EL (cell line): ENCODE data around the gene JMJD4.
A peak's percentile ranks its signal among the peaks of the same experiment; 100 is the strongest.
"Not testable (repeated sequence)": the region's sequence is repeated elsewhere in the genome, so short reads cannot be mapped to it uniquely, and the experiment has no call there.

Source experiments
- DNase-seq: peaks from one replicate; pipeline ENCODE4 v3.0.0-alpha.2; 2016

The JMJD4 gene

GRCh38 chr1:227730630-227731151 is 4.4 kb downstream of the JMJD4 start:
- no peak for DNase-seq

GRCh38 chr1:227729881-227730629 is 5.0 kb downstream of the JMJD4 start:
- peak; percentile 57 for DNase-seq

DNA sequence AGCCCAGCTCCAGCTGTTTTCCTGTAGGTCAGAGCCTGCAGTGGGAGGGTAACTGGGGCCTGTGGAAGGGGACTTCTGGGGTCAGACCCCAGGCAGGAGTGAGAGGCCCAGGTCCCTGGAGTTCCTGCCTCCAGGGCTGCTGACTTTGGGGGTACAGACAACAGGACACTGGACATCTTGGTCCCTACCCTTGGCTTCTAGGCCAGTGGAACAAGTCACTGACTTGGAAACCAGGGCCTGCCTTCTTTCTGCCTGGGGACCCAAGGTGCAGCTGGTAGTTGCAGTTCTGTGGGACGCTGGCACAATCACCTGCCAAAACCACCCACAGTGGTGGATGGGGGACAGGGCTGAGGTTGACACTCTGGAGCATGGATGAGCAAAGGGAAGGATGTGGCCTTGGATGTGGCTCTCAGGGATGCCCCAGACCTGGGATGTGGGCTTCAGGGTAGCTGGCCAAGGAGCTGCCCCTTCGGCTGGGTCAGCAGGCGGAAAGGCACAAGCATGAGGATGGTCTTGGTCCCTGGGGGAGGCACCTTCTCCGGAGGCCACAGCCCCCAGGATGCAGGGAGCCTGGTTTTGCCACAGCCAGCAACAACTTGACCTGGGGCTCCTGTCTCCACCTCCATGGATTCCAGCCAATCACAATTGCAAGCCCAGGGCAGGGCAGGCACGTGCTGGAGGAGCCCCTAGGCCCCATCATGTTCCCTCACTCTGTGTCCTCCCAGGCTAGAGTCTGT is 5.8 kb downstream of the JMJD4 start:
- DNase-seq, result no peak

DNA sequence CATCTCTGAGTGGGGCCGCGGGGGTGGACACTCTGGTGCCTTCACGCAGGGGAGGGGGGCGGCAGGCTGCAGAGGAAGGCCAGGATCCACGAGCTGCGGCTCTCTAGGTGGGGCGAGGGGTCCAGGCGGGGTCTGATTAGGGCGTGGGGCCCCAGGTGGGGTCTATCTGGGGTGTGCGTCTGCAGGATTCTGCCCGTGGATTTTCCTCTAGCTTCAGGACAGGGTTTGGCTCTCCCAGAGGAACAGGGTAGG is 6.3 kb downstream of the JMJD4 start:
- DNase-seq, result no peak

DNA sequence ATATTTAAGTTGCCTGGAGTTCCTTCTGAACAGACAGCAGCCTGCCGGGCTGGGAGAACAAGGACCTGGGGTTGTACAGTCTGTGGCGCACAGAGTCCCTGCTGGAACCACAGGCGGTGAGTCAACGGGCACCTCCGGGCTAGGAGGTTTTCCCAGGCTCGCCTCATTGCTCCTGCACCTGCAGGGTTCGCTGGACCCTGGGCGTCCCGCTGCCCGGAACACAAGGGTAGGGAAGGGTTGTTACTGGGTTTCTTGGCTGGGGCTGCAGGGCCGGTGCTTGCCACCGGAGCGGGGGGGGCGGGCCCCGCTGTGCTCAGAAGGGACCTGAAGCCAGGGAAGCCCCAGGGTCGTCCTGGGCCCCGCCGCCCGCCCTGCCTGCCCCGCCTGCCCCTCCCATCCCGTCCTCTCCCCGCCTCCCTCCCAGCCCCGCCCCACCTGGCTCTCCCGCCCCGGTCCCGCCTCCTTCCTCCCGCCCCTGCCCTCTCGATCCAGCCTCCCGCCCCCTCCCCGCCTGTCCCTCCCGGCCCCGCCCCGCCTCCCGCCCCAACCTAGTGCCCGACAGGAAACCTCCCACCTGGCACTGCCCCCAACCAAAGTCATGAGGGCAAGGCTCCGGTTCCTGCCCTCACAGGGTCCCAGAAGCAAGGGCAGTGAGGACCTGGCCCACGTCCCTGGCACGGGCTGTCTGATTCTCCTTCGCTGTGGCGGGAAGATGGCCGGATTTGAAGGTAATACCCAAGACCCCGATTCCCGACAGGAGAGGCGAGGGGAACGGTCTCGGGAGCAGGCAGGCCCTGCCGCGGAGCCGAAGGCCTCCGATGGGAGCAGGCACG is 6.8 kb downstream of the JMJD4 start:
- DNase-seq, result peak; percentile 67

DNA sequence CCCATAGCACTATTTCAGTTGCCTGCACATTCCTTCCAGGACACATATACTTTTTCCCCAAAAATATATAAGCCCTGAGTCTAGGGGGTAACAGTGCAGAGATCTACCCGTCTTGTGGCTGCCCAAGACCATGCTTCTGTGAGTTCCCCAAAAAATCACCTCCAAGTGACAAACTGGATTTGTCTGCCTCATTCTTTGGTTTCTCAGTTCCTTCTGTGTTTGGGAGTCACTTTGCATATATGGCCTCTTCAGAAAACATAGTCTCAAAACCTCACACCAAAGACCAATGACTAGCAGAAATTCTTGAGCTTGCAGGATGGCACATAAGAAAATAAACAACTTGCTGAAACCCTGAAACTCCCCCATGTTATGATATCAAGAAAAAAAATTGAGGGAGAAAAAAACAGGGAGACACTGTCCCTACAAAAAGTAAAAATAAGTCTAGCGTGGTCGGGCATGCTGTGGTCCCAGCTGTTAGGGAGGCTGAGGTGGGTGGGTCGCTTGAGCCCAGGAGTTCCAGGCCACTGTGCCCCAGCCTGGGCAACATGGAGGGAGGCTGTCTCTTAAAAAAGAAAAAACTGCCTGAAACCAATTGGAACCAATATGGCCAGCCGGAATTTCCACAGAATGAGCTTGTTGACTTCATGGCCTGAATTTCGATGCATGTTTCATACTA is 8.0 kb downstream of the JMJD4 start:
- no peak for DNase-seq

DNA sequence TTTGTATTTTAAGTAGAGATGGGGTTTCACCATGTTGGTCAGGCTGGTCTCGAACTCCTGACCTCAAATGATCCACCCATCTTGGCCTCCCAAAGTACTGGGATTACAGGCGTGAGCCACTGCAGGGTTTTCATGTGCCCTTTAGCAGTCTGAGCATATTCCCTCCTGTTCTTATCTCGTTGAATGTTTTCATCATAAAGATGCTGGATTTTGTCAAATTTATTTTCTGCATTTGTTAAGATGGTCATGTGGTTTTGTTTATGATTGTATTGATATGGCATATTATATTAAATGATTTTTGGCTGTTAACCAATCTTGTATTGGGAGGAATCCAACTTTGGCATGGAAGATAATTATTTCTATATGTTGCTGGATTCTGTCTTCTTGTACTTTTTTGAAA is 8.8 kb downstream of the JMJD4 start:
- DNase-seq, result no peak

- DNase-seq, result no peak
Measured at GRCh38 chr1:227725046-227725445, 10.1 kb downstream of the JMJD4 start.

- DNase-seq, result no peak
Measured at GRCh38 chr1:227723474-227723873, 11.6 kb downstream of the JMJD4 start.

GRCh38 chr1:227718932-227719331 is 16.2 kb downstream of the JMJD4 start:
- no peak for DNase-seq

- no peak for DNase-seq
Measured at GRCh38 chr1:227712648-227713047, 22.5 kb downstream of the JMJD4 start.

GRCh38 chr1:227710474-227710873 is 24.6 kb downstream of the JMJD4 start:
- DNase-seq, result not testable (repeated sequence)

DNA sequence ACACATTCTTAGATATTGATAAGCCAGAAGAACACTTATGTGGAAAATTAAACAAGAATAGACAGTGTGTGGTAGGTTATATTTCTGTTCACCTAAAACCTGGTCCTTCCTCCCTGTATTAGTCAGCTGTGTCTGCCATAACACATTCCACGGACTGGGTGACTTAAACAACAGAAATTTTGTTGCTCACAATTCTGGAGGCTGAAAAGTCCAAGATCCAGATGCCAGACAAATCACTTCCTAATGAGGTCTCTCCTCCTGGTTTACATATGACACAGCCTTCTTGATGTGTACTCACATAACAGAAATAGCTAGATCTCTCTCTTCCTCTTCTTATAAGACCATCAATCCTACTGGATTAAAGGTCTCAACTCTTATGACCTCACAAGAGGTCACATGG is 25.7 kb downstream of the JMJD4 start:
- no peak for DNase-seq

GRCh38 chr1:227707846-227708245 is 27.3 kb downstream of the JMJD4 start:
- DNase-seq, result no peak

GRCh38 chr1:227701631-227702030 is 33.5 kb downstream of the JMJD4 start:
- DNase-seq, result not testable (repeated sequence)

DNA sequence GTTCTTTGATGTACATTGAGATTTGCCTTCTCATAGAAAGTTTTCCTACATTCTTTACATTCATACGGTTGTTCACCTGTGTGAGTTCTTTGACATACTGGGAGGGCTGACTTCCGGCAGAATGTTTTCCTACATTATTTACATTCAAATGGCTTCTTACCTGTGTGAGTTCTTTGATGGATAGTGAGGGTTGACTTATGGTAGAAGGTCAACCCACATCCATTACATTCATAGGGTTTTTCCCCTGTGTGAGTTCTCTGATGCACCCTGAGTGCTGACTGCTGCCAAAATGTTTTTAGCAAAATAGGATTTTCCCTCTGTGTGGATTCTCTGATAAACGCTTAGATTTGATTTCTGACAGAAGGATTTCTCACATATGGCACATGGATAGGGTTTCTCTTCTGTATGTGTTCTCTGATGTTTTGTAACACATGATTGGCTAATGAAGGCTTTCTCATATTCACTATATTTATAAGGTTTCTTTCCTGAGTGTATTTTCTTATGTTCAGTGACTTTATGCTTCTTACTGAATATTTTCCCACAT is 37.7 kb downstream of the JMJD4 start:
- DNase-seq, result no peak

DNA sequence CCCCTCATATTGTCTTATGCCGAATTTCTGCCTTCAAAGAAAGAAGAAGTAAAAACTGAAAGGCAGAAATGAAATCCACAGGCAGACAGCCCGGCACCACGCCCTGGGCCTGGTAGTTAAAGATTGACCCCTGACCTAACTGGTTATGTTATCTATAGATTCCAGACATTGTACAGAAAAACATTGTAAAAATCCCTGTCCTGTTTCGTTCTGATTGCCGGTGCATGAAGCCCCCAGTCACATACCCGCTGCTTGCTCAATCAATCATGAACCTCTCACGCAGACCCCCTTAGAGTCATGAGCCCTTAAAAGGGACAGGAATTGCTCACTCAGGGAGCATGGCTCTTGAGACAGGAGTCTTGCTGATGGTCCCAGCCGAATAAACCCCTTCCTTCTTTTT is 49.3 kb downstream of the JMJD4 start:
- DNase-seq, result no peak
